ENCODE results near the gene TBC1D2. TPM values are rescaled to one million over a fixed set of nuclear protein-coding genes. Genes with fewer than 3 reads are reported as not detected.

Gene TBC1D2
- total and polyA plus RNA-seq, 2 of the 4 experiments (the other 2 are of a cell fraction), result 36.9 to 62.7 TPM

DNA sequence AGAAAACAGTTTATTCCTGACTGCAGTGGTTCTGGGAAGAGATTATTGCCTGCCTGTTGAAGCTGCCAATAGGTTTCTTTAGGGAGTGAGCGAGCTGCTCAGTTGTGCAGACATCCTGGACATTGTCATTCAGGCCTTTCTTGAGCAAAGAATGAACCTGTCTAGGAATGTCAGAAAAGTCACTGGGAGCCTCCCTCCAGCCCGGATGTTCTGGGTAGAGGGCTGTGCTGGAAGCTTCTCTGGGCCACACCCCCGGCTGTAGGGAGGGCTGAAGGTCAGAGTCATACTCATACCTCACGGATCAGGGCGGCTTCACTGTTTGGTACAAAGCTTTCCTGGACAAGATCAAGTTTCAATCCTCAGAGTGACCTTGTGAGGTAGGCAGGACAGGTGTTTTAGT, 33.4 kb upstream of the TBC1D2 start:
- 0 out of 2 replicates have a peak, but pooled peaks cover 2% of the 10 kb centered on the region for H3K9me1 ChIP-seq (ENCODE audit: insufficient read depth, low read length)
- no peak overlapping the region for H2AK5ac ChIP-seq (ENCODE audit: low read depth, low read length)
- ATAC-seq (ENCODE audit: low read depth) (no peak), DNase-seq (no peak)
- no peak overlapping the region for H2AFZ ChIP-seq (replicated peaks; ENCODE audit: low read length, poor library complexity)
- ChIA-PET CTCF (interaction anchor here (1.3 kb wide), 1 partner anchor 25 kb away, joined by 3 read pairs; no protein-coding TSS in a partner anchor), POLR2A (ENCODE audit: unreplicated experiment) (no interaction called here)
- no peaks in the 10 kb centered on the region for H3K9me3 ChIP-seq (ENCODE audit: control insufficient read depth, insufficient read depth, low read length)
- 86% methylated on average over 1 of the region's 5 CpGs; no CpG with 5 or more reads in 1 of the 2 experiments for WGBS, 2 experiments (ENCODE audit: extremely low coverage in 2 of 2, insufficient read length in 1 of 2)
- H3K23ac ChIP-seq (ENCODE audit: low read depth, low read length), result no peak overlapping the region
- H4K8ac ChIP-seq (ENCODE audit: low read depth in 2 of 2, low read length in 2 of 2), result no peak overlapping the region
- H3K27me3 ChIP-seq (ENCODE audit: control insufficient read depth, insufficient read depth, low read length), result peaks cover 5% of the 10 kb centered on the region; the same call in 1 of the 2 replicates
- H3K14ac ChIP-seq (replicated peaks; ENCODE audit: low read depth, low read length), result no peak overlapping the region
- no peak overlapping the region for H3K18ac ChIP-seq (ENCODE audit: low read depth, low read length)
- no peak overlapping the region for H4K91ac ChIP-seq (ENCODE audit: insufficient read depth, low read depth, low read length)
- no peak overlapping the region for H2BK5ac ChIP-seq (ENCODE audit: low read depth, low read length, poor library complexity, severe bottlenecking)
- no peaks in the 10 kb centered on the region for H3K79me1 ChIP-seq (ENCODE audit: low read depth in 1 of 2, low read length in 2 of 2)
- intact Hi-C loops (cut with micrococcal nuclease) (no loop called here), dilution Hi-C loops (cut with HindIII; ENCODE audit: low sequenced_read_pairs, unreplicated experiment) (no loop called here), in situ Hi-C loops (cut with MboI; ENCODE audit: low sequenced_read_pairs) (no loop called here)
- H2AK9ac ChIP-seq (replicated peaks; ENCODE audit: low read depth, low read length, poor library complexity), result no peak overlapping the region
- no peak overlapping the region for H2BK15ac ChIP-seq (ENCODE audit: low read depth, low read length)
- H3K27ac ChIP-seq (ENCODE audit: insufficient read depth, low read length), result no peak overlapping the region
- H3K36me3 ChIP-seq (ENCODE audit: control insufficient read depth, insufficient read depth, low read length), result peaks cover 11% of the 10 kb centered on the region
- no peaks in the 10 kb centered on the region for H3K4me1 ChIP-seq (ENCODE audit: control insufficient read depth, insufficient read depth, low read length)
- H2BK120ac ChIP-seq (ENCODE audit: low read depth, low read length), result no peak overlapping the region
- BruUV-seq (replicated peaks), result no TSS peak
- no peak overlapping the region for H3K9ac ChIP-seq (ENCODE audit: low read depth, low read length)
- H3K4ac ChIP-seq (ENCODE audit: low read depth, low read length), result no peak overlapping the region
- no peak overlapping the region for H2BK20ac ChIP-seq (ENCODE audit: low read depth, low read length)
- TF ChIP-seq MAFK (IDR thresholded peaks at IDR 0.05; ENCODE audit: low read depth, low read length) (no peak), CHD1 (IDR thresholded peaks at IDR 0.05; ENCODE audit: low read depth, low read length) (no peak), USF2 (IDR thresholded peaks at IDR 0.05; ENCODE audit: low read depth, low read length) (no peak), SMC3 (IDR thresholded peaks at IDR 0.05; ENCODE audit: low read depth, low read length) (no peak), NFE2L2 (IDR thresholded peaks at IDR 0.05; ENCODE audit: low read depth, low read length) (no peak), RAD21 (IDR thresholded peaks at IDR 0.05; ENCODE audit: low read length) (no peak), MXI1 (IDR thresholded peaks at IDR 0.05; ENCODE audit: borderline replicate concordance, low read depth, low read length) (no peak), MAZ (IDR thresholded peaks at IDR 0.05; ENCODE audit: borderline replicate concordance, low read depth, low read length) (no peak), POLR2A (IDR thresholded peaks at IDR 0.05; ENCODE audit: low read depth, low read length) (no peak), FOS (IDR thresholded peaks at IDR 0.05; ENCODE audit: low read depth, low read length) (no peak), RCOR1 (IDR thresholded peaks at IDR 0.05; ENCODE audit: insufficient replicate concordance, low read length) (no peak), BHLHE40 (IDR thresholded peaks at IDR 0.05; ENCODE audit: low read depth, low read length) (no peak), CEBPB (IDR thresholded peaks at IDR 0.05; ENCODE audit: low read depth, low read length) (no peak), RFX5 (IDR thresholded peaks at IDR 0.05; ENCODE audit: low read depth, low read length) (no peak)
- TF ChIP-seq, protein P1, sequence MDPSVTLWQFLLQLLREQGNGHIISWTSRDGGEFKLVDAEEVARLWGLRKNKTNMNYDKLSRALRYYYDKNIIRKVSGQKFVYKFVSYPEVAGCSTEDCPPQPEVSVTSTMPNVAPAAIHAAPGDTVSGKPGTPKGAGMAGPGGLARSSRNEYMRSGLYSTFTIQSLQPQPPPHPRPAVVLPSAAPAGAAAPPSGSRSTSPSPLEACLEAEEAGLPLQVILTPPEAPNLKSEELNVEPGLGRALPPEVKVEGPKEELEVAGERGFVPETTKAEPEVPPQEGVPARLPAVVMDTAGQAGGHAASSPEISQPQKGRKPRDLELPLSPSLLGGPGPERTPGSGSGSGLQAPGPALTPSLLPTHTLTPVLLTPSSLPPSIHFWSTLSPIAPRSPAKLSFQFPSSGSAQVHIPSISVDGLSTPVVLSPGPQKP (IDR thresholded peaks at IDR 0.05; ENCODE audit: borderline replicate concordance, low read depth, low read length), result no peak
- TF ChIP-seq, protein P2, sequence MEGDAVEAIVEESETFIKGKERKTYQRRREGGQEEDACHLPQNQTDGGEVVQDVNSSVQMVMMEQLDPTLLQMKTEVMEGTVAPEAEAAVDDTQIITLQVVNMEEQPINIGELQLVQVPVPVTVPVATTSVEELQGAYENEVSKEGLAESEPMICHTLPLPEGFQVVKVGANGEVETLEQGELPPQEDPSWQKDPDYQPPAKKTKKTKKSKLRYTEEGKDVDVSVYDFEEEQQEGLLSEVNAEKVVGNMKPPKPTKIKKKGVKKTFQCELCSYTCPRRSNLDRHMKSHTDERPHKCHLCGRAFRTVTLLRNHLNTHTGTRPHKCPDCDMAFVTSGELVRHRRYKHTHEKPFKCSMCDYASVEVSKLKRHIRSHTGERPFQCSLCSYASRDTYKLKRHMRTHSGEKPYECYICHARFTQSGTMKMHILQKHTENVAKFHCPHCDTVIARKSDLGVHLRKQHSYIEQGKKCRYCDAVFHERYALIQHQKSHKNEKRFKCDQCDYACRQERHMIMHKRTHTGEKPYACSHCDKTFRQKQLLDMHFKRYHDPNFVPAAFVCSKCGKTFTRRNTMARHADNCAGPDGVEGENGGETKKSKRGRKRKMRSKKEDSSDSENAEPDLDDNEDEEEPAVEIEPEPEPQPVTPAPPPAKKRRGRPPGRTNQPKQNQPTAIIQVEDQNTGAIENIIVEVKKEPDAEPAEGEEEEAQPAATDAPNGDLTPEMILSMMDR (conservative IDR thresholded peaks at IDR 0.05; ENCODE audit: low read depth, low read length), result no peak
- H3K4me3 ChIP-seq (ENCODE audit: insufficient read depth, low read depth, low read length), result no peak overlapping the region
- H4K20me1 ChIP-seq (ENCODE audit: insufficient read depth, low read length), result no peaks in the 10 kb centered on the region
- H3K56ac ChIP-seq (ENCODE audit: extremely low read depth, insufficient read depth, low read length), result no peak overlapping the region
- no peak overlapping the region for H4K5ac ChIP-seq (ENCODE audit: low read depth, low read length)
- no peak overlapping the region for H3K4me2 ChIP-seq (ENCODE audit: low read depth, low read length)

All from IMR-90 (cell line).